ENCODE data around the gene APBB1IP.
"Not testable (repeated sequence)": the region's sequence is repeated elsewhere in the genome, so short reads cannot be mapped to it uniquely, and the experiment has no call there.

The APBB1IP gene

GRCh38 chr10:26556748-26557640 lies 118.9 kb downstream of the APBB1IP start:
- peak in 1 of 2 donors; percentile 8 for DNase-seq (ENCODE audit: low read depth in 2 of 2)

- DNase-seq (ENCODE audit: low read depth in 2 of 2), result no peak
These were observed 119.5 kb downstream of the APBB1IP start for GRCh38 chr10:26557641-26558014.

GRCh38 chr10:26566525-26567350 lies 128.6 kb downstream of the APBB1IP start:
- DNase-seq (ENCODE audit: low read depth in 2 of 2), result no peak

- no peak for DNase-seq (ENCODE audit: low read depth in 2 of 2)
These were observed 129.2 kb downstream of the APBB1IP start for GRCh38 chr10:26567351-26567721.

GRCh38 chr10:26571655-26572054 lies 133.5 kb downstream of the APBB1IP start:
- no peak for DNase-seq (ENCODE audit: low read depth in 2 of 2)

GRCh38 chr10:26573674-26574073 lies 135.5 kb downstream of the APBB1IP start:
- no peak for DNase-seq (ENCODE audit: low read depth in 2 of 2)

- no peak for DNase-seq (ENCODE audit: low read depth in 2 of 2)
These were observed 136.6 kb downstream of the APBB1IP start for GRCh38 chr10:26574783-26575182.

GRCh38 chr10:26578371-26578770 lies 140.2 kb downstream of the APBB1IP start:
- not testable (repeated sequence) for DNase-seq (ENCODE audit: low read depth in 2 of 2)

- DNase-seq (ENCODE audit: low read depth in 2 of 2), result no peak
These were observed 141.3 kb downstream of the APBB1IP start for GRCh38 chr10:26579256-26580063.

GRCh38 chr10:26586211-26586610 lies 148.1 kb downstream of the APBB1IP start:
- DNase-seq (ENCODE audit: low read depth in 2 of 2), result no peak

- DNase-seq (ENCODE audit: low read depth in 2 of 2), result no peak
These were observed 150.5 kb downstream of the APBB1IP start for GRCh38 chr10:26588611-26589010.

GRCh38 chr10:26589813-26590212 lies 151.7 kb downstream of the APBB1IP start:
- DNase-seq (ENCODE audit: low read depth in 2 of 2), result not testable (repeated sequence)

GRCh38 chr10:26593896-26594295 lies 155.8 kb downstream of the APBB1IP start:
- DNase-seq (ENCODE audit: low read depth in 2 of 2), result no peak

- not testable (repeated sequence) for DNase-seq (ENCODE audit: low read depth in 2 of 2)
These were observed 165.1 kb downstream of the APBB1IP start for GRCh38 chr10:26603283-26603682.

- DNase-seq (ENCODE audit: low read depth in 2 of 2), result not testable (repeated sequence)
These were observed 166.4 kb downstream of the APBB1IP start for GRCh38 chr10:26604320-26605093.

- not testable (repeated sequence) for DNase-seq (ENCODE audit: low read depth in 2 of 2)
These were observed 168.3 kb downstream of the APBB1IP start for GRCh38 chr10:26606389-26606877.

GRCh38 chr10:26612151-26612915 lies 174.2 kb downstream of the APBB1IP start:
- DNase-seq (ENCODE audit: low read depth in 2 of 2), result no peak
